ENCODE results near the gene FUT1. TPM values are rescaled to one million over a fixed set of nuclear protein-coding genes. Genes with fewer than 3 reads are reported as not detected.
A peak's percentile ranks its signal among the peaks of the same experiment; 100 is the strongest.

FUT1 gene
- total and polyA plus RNA-seq, 9 of the 15 experiments (the other 6 are each of a cell fraction or from before 2014, with no cell fraction given): 2.3 to 18.5 (median 8.8) TPM

- TF ChIP-seq, protein P1, sequence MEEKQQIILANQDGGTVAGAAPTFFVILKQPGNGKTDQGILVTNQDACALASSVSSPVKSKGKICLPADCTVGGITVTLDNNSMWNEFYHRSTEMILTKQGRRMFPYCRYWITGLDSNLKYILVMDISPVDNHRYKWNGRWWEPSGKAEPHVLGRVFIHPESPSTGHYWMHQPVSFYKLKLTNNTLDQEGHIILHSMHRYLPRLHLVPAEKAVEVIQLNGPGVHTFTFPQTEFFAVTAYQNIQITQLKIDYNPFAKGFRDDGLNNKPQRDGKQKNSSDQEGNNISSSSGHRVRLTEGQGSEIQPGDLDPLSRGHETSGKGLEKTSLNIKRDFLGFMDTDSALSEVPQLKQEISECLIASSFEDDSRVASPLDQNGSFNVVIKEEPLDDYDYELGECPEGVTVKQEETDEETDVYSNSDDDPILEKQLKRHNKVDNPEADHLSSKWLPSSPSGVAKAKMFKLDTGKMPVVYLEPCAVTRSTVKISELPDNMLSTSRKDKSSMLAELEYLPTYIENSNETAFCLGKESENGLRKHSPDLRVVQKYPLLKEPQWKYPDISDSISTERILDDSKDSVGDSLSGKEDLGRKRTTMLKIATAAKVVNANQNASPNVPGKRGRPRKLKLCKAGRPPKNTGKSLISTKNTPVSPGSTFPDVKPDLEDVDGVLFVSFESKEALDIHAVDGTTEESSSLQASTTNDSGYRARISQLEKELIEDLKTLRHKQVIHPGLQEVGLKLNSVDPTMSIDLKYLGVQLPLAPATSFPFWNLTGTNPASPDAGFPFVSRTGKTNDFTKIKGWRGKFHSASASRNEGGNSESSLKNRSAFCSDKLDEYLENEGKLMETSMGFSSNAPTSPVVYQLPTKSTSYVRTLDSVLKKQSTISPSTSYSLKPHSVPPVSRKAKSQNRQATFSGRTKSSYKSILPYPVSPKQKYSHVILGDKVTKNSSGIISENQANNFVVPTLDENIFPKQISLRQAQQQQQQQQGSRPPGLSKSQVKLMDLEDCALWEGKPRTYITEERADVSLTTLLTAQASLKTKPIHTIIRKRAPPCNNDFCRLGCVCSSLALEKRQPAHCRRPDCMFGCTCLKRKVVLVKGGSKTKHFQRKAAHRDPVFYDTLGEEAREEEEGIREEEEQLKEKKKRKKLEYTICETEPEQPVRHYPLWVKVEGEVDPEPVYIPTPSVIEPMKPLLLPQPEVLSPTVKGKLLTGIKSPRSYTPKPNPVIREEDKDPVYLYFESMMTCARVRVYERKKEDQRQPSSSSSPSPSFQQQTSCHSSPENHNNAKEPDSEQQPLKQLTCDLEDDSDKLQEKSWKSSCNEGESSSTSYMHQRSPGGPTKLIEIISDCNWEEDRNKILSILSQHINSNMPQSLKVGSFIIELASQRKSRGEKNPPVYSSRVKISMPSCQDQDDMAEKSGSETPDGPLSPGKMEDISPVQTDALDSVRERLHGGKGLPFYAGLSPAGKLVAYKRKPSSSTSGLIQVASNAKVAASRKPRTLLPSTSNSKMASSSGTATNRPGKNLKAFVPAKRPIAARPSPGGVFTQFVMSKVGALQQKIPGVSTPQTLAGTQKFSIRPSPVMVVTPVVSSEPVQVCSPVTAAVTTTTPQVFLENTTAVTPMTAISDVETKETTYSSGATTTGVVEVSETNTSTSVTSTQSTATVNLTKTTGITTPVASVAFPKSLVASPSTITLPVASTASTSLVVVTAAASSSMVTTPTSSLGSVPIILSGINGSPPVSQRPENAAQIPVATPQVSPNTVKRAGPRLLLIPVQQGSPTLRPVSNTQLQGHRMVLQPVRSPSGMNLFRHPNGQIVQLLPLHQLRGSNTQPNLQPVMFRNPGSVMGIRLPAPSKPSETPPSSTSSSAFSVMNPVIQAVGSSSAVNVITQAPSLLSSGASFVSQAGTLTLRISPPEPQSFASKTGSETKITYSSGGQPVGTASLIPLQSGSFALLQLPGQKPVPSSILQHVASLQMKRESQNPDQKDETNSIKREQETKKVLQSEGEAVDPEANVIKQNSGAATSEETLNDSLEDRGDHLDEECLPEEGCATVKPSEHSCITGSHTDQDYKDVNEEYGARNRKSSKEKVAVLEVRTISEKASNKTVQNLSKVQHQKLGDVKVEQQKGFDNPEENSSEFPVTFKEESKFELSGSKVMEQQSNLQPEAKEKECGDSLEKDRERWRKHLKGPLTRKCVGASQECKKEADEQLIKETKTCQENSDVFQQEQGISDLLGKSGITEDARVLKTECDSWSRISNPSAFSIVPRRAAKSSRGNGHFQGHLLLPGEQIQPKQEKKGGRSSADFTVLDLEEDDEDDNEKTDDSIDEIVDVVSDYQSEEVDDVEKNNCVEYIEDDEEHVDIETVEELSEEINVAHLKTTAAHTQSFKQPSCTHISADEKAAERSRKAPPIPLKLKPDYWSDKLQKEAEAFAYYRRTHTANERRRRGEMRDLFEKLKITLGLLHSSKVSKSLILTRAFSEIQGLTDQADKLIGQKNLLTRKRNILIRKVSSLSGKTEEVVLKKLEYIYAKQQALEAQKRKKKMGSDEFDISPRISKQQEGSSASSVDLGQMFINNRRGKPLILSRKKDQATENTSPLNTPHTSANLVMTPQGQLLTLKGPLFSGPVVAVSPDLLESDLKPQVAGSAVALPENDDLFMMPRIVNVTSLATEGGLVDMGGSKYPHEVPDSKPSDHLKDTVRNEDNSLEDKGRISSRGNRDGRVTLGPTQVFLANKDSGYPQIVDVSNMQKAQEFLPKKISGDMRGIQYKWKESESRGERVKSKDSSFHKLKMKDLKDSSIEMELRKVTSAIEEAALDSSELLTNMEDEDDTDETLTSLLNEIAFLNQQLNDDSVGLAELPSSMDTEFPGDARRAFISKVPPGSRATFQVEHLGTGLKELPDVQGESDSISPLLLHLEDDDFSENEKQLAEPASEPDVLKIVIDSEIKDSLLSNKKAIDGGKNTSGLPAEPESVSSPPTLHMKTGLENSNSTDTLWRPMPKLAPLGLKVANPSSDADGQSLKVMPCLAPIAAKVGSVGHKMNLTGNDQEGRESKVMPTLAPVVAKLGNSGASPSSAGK (IDR thresholded peaks at IDR 0.05): peak; percentile 54
- TF ChIP-seq MYC (IDR thresholded peaks at IDR 0.05; ENCODE audit: low read depth, low read length): 0 out of 2 replicates have a peak, but pooled peaks have one; percentile 6
- no peak for TF ChIP-seq MYC (CRISPR knock-in tag; IDR thresholded peaks at IDR 0.05; ENCODE audit: borderline replicate concordance, low read depth)
- TF ChIP-seq MTF1 (CRISPR knock-in tag; IDR thresholded peaks at IDR 0.05; ENCODE audit: borderline replicate concordance): no peak
- no peak for TF ChIP-seq TAF1 (IDR thresholded peaks at IDR 0.05; ENCODE audit: control insufficient read depth, extremely low read depth, insufficient read depth, low read length, severe bottlenecking)
- peak in 1 of 2 experiments; percentile 3; a peak in 1 of 4 replicates for TF ChIP-seq TEAD1 (CRISPR knock-in tag; IDR thresholded peaks at IDR 0.05)
- TF ChIP-seq ARID4B (CRISPR knock-in tag; IDR thresholded peaks at IDR 0.05): peak; percentile 43; the same call in 1 of the 2 replicates
- TF ChIP-seq ZNF589 (CRISPR knock-in tag; IDR thresholded peaks at IDR 0.05; ENCODE audit: low read depth): 0 out of 2 replicates have a peak, but pooled peaks have one; percentile 0
Observed at GRCh38 chr19:48739404-48740163, 12.9 kb downstream of the FUT1 start (continued).

Measured in K562 (cell line).